Progenitor cell of endocrine pancreas (in vitro differentiated cells): ENCODE data around the gene DNAJC18. TPM values are rescaled to one million over a fixed set of nuclear protein-coding genes. Genes with fewer than 3 reads are reported as not detected.

Experiments used
- DNase-seq: peaks from one replicate; pipeline ENCODE4 v3.0.0; 2021; ENCODE audit warnings: low spot score; ENCODE audit not compliant: unreplicated experiment
- H3K27ac Mint-ChIP-seq: 2 replicates; pipeline ENCODE4 v1.8.0; 2021; ENCODE audit warnings: mild to moderate bottlenecking, moderate library complexity, mixed read lengths
- H3K27me3 Mint-ChIP-seq: 2 replicates; pipeline ENCODE4 v1.8.0; 2021; ENCODE audit warnings: mixed read lengths
- H3K36me3 Mint-ChIP-seq: 2 replicates; pipeline ENCODE4 v1.8.0; 2022; ENCODE audit warnings: mixed read lengths; ENCODE audit not compliant: insufficient read depth
- H3K4me1 Mint-ChIP-seq: 2 replicates; pipeline ENCODE4 v1.8.0; 2021; ENCODE audit warnings: low read depth, mixed read lengths
- H3K4me3 Mint-ChIP-seq: 2 replicates; pipeline ENCODE4 v1.8.0; 2021; ENCODE audit warnings: low read depth, mild to moderate bottlenecking, moderate library complexity, mixed read lengths
- H3K9me3 Mint-ChIP-seq: 2 replicates; pipeline ENCODE4 v1.8.0; 2021; ENCODE audit warnings: low read depth, mixed read lengths
- CTCF ChIP-seq: fragments of 200-600 bp; sonication (generic); IDR thresholded peaks from one replicate; pipeline ENCODE4 v1.5.0; 2021; ENCODE audit warnings: antibody characterized with exemption, mild to moderate bottlenecking; ENCODE audit not compliant: unreplicated experiment
- total RNA-seq: library from RNA; stranded (reverse); gene quantifications from 2 replicates; pipeline ENCODE4 v1.2.1, GENCODE V29; 2021

The DNAJC18 gene
- total RNA-seq, 1 donor from 2014 or later = 23.3 TPM

- peaks cover 42% of the 10 kb centered on the region for H3K27me3 Mint-ChIP-seq
- H3K4me3 Mint-ChIP-seq = peak within 1 kb of the TSS; percentile 73
- H3K27ac Mint-ChIP-seq = no peak within 1 kb of the TSS
- no peaks in the 10 kb centered on the region for H3K9me3 Mint-ChIP-seq
- DNase-seq = no peak
- H3K4me1 Mint-ChIP-seq = peaks cover 2% of the 10 kb centered on the region
- H3K36me3 Mint-ChIP-seq = no peaks in the 10 kb centered on the region
- no peak for TF ChIP-seq CTCF
Measured at GRCh38 chr5:139394654-139395566, 44.4 kb downstream of the DNAJC18 start, which contains the start of gene PROB1. PROB1 (minus strand) TSS chr5:139395104; CDS start chr5:139395081, 23 bp downstream.

DNA sequence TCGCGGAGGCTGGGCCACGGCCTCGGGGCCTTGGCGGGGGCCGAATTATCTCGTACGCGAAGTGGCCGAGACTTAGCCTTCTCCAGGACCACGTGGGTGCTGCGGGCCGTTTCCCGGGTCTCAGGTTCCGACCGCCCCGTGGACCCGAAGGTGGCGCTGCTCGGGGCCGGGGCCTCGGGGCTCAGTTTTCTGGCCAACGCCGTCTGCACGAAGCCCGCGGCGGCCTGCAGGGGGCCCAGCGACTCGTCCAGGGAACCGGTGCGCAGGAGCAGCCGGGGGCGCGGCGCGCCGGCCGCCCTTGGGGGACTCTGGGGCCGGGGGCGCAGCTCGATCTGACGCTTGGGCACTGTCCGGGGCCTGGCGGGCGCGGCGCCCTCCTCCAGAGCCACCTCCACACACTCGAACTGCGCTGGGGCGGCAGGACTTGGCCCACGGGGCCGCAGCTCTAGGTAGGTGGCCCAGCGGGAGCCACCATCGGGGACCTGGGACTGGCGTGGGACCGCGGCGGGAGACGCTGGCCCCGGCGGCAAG, 45.1 kb downstream of the DNAJC18 start:
- no peak overlapping the region for H3K27ac Mint-ChIP-seq
- peaks cover 42% of the 10 kb centered on the region for H3K27me3 Mint-ChIP-seq
- H3K4me3 Mint-ChIP-seq = peak overlapping the region; percentile 73
- TF ChIP-seq CTCF = peak; percentile 72
- peak; percentile 68 for DNase-seq
- no peaks in the 10 kb centered on the region for H3K36me3 Mint-ChIP-seq
- peaks cover 2% of the 10 kb centered on the region for H3K4me1 Mint-ChIP-seq
- H3K9me3 Mint-ChIP-seq = no peaks in the 10 kb centered on the region

DNA sequence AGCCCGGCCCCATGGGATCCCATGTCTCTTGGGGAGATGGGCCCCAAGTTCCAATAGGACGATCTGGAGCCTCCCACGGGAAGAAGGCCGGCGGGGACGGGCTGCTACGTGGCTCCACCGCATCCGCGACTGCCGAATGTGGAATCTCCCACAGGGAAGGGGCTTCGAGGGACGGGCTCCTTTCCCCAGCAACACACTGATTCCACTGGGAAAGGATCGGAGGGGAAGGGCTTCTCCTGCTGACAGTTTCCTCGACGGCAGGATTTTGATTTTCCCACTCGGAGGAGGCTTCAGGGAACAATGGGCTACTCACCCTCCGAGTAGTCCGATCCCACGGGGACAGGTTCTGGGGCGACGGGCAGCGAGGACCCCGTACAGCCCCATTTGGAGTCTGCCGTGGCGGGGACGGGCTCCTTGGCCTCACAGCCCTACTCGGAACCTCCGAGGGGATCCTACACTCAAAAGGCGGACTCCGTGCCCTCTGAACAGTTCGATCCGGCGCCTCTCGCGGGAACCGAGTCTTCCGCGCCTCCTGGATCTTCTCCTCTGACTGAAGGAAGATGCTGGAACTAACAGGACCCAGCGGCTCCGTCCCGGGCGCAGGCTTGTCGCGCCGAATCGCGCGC, 45.7 kb downstream of the DNAJC18 start:
- Mint-ChIP-seq H3K36me3 (no peaks in the 10 kb centered on the region), H3K27ac (no peak overlapping the region), H3K4me3 (peak overlapping the region; percentile 73), H3K27me3 (peaks cover 42% of the 10 kb centered on the region), H3K4me1 (peaks cover 2% of the 10 kb centered on the region), H3K9me3 (no peaks in the 10 kb centered on the region)
- TF ChIP-seq CTCF = no peak
- DNase-seq = no peak

DNA sequence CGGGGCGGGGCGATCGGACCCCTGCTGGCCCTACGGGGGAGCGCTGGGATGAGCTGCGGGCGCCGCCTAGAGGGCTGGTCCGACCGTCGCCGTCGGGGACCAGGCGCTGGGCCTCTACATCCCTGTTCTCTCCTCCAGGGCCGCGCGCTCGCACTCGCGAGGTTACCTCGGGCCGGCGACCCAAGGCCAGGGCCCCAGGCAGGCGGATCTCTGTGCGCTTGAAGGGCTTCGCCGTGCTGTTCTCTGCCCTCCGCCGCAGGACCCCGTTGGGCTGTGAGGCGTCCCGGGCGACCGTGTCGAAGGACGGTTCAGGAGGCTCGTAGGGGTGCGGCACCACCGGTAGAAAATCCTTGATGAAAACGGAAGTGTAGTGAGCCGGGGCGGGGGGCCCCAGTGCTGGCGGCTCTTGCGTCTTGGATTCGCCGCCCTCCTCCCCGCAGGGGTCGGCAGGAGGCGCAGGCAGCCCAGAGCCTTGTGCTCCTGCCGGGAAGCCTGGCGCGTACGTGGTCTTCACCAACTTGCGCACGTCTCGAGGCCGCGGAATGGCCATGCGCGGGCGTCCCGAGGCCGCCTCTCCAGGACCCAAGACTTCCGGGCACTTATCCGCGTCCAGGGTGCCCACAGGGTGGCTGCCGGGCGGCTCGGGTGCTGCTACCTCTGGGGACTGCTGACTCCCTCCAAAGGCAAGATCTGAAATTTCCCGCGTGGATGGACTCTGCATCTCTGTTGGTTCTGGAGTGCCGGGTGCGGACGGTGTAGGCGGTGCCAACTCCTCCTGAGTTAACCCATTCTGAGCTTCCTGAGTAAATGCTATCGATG, 46.4 kb downstream of the DNAJC18 start:
- TF ChIP-seq CTCF = peak; percentile 75
- H3K9me3 Mint-ChIP-seq = no peaks in the 10 kb centered on the region
- peak; percentile 67 for DNase-seq
- no peak overlapping the region for H3K27ac Mint-ChIP-seq
- peaks cover 42% of the 10 kb centered on the region for H3K27me3 Mint-ChIP-seq
- H3K4me3 Mint-ChIP-seq = peak overlapping the region; percentile 73
- H3K36me3 Mint-ChIP-seq = no peaks in the 10 kb centered on the region
- peaks cover 4% of the 10 kb centered on the region for H3K4me1 Mint-ChIP-seq

GRCh38 chr5:139392324-139392677, 47.0 kb downstream of the DNAJC18 start:
- Mint-ChIP-seq H3K9me3 (no peaks in the 10 kb centered on the region), H3K36me3 (no peaks in the 10 kb centered on the region), H3K27me3 (peaks cover 42% of the 10 kb centered on the region), H3K4me1 (peaks cover 4% of the 10 kb centered on the region), H3K27ac (no peak overlapping the region), H3K4me3 (no peak overlapping the region)
- DNase-seq = peak; percentile 23
- TF ChIP-seq CTCF = no peak
